GM18867 (cell line): ENCODE results near the gene CASK.
"Not testable (repeated sequence)": the region's sequence is repeated elsewhere in the genome, so short reads cannot be mapped to it uniquely, and the experiment has no call there.

Experiments used
- ATAC-seq: cut with Tn5 transposase; IDR thresholded peaks from one replicate; pipeline ENCODE4 v1.9.1; 2021; ENCODE audit warnings: mild to moderate bottlenecking, moderate library complexity; ENCODE audit not compliant: unreplicated experiment

Gene CASK

GRCh38 chrX:41703574-41704029 lies 219.8 kb downstream of the CASK start:
- no peak for ATAC-seq

DNA sequence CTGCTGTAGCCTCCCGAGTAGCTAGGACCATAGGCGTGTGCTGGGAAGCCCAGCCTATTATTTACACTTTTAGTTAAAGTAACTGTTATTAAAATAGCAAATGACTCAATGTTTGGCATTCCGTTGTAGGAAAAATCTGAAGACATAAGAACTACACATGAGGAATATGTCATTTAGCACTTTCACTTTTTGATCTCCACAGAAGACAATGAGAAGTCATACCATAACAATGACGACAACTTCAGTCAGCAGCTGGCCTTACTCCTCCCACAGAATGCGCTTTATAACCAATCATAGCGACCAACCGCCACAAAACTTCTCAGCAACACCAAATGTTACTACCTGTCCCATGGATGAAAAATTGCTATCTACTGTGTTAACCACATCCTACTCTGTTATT lies 227.9 kb downstream of the CASK start:
- no peak for ATAC-seq

- ATAC-seq = no peak
Observed at GRCh38 chrX:41693024-41693423, 230.3 kb downstream of the CASK start.

DNA sequence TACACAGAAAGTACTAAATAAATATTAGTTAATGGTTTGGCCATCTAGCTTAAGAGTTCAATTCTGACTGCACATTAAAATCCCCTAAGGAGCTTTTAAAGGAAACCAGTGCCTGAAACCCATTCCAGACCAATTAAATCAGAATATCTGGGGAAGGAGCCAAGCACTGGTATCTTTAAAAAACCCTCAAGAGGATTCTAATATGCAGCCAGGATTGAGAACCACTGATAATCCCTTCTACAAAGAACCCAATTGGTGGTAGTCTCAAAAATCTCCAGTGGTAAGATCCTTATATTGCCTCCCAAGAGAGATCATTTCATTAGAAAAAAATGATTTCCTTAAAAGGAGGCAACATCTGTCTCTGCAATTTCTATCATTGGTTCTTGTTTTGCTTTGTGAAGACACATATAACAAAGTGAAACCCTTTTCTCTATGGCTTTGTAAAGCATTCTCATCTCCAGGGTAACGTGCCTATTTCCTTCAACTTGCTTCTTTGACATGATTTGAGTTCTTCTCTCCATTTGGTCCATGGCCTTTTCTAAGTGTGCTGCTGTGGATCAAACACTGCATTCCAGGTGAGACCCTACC lies 231.1 kb downstream of the CASK start:
- ATAC-seq = no peak

DNA sequence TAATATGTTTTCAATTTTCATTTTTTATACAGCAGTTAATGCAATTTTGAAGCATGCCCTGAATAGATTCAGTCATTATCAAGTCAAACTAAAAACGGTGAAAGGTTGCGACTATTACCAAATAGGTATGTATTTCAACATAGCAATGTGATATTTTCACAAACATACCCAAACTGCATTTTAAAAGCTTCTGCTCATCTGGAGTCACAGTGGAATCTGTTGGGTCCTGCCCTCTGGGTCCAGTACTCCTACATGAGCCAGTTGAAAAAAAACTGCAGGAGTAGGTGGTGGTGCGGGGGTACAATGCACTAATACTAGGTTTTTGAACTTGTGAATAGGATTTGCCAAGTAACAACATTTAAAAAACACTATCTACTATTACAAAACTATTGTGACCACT lies 233.6 kb downstream of the CASK start:
- no peak for ATAC-seq

GRCh38 chrX:41688835-41689234 lies 234.5 kb downstream of the CASK start, which contains the start of gene GPR34:
TSS of gene GPR34 (plus strand) at chrX:41688973. CDS start at chrX:41695634, 6,661 bp downstream.
- ATAC-seq = no peak

DNA sequence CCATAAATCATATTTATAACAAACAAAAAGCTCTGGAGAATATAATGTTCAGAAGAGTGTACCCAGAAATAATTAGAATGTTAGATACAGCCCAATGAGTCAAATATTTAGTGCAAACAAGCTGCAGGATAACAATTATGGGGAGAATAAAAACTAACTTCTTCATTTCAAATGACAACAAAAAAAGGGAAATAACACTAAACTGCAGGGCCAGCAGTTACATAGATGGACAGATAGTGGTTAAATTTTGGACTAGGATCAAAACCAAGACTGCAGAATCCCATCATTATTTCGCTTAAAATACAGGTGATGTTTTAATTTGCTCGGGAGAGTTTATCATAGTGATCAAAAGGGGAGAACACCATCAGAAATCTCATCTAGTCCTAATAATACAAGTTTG lies 235.2 kb downstream of the CASK start:
- no peak for ATAC-seq

DNA sequence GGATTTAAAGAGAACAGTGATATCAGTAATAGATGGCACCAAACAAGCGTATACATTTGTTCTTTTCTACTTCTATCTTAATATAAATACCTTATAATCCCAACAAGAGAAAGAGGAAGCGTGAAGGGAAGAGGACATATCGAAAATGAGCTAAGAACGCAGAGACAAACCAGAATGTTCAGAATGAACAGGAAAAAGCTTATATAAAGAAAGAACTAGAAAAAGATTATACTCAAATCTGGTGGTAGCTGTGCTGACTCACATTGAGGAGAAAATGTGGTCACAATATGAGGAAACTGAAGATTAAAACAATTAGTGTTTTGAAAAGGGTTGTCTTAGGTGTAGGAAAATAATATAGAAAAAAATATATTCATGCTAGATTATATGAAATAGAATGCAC lies 236.6 kb downstream of the CASK start:
- ATAC-seq = no peak

DNA sequence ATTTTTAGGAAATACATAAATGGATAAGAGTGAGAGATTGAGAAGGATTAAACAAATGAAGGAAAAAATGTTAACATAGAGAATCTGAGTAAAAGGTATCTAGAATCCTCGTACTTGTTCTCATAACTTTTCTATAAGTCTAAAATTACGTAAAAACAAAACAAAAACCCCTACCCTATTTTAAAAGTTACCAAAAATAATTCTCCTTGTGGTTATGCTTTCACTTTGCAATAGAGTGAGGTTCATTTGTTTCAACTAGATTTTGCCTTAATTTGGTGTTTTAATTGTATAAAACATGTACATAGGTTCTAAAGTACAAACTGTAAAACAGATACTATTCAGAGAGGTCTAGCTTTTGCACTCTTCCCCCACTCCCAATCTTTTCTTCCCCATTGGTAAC lies 238.4 kb downstream of the CASK start:
- ATAC-seq = no peak

GRCh38 chrX:41684138-41684537 lies 239.2 kb downstream of the CASK start:
- no peak for ATAC-seq

DNA sequence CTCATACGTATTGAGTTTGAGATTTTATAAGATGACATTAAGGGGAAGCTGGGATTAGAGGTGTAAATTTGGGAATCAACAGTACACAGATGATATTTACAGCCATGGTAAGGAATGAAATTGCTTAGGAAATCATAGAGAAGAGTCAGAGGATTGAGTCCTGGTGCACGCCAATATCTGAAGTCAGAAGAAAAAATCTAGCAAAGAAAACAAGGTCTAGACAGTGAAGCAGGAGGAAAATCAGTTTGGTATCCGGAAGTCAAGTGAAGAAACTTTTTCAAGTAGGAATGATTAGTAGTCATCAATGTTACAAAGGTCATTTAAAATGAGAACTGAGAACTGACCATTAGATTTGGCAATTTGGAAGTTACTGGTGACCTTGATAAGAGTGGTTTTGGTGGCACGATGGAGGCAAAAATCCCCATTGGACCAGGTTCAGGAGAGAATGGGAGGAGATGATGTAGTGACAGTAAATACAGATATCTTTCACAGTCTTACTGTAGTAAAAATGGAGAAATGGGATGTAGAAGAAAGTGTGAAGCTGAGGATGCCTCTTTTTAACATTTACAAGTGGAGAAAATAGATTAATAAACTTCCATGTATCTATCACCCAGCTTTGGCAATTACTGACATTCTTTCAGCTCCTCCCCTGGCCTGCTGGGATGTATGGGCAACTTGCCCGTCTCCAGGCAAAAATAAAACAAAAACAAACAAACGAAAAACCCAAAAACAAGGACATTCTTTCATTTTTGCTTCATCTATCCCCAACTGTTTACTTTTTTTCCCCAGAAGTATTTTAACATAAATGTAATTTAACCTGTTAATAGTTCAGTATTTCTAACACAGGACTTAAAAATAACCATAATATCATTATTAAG lies 245.9 kb downstream of the CASK start:
- ATAC-seq = no peak

GRCh38 chrX:41676361-41676760 lies 247.0 kb downstream of the CASK start:
- not testable (repeated sequence) for ATAC-seq

- ATAC-seq = no peak
Observed at GRCh38 chrX:41672643-41673042, 250.7 kb downstream of the CASK start.

GRCh38 chrX:41671082-41671481 lies 252.3 kb downstream of the CASK start:
- ATAC-seq = no peak

- no peak for ATAC-seq
Observed at GRCh38 chrX:41670112-41670511, 253.2 kb downstream of the CASK start.

- ATAC-seq = no peak
Observed at GRCh38 chrX:41667631-41668030, 255.7 kb downstream of the CASK start.

DNA sequence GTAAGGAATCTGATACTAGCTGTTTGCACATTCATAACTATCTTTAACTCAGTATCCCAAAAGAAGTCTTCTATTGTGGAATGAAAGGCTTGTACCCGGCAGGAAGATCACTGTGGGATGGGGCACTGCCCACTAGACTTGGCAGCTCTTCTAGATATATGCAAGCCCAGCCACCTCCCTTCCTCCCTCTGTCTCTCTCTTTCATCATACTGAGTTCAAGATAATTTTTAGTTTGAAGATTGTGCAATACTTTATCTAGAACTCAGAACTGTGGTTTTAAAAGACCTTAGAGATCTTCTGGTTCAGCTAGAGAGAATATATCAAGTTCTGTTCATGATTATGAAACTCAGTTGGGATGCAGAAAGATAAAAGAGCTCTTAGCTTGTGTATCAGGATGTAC lies 257.1 kb downstream of the CASK start:
- no peak for ATAC-seq

DNA sequence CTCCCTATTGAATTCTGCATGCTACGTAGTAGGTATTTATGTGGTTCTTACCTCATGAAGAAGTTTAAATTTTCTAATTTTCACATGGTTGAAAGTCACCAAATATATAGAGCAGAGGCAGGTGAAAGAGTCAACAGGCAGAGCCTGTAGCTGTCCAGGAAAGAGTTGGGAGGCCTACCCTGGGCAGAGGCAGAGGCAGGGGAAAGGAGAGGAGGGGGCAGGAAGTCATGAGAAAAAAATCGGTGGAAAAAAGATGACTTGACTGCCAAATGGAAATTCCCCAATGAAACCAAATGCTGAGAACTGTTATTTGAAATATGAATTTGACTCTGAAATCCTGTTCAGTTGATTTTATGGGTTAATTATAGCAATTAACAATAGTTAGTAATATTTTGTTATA lies 257.7 kb downstream of the CASK start:
- no peak for ATAC-seq

GRCh38 chrX:41664908-41665307 lies 258.4 kb downstream of the CASK start:
- no peak for ATAC-seq

GRCh38 chrX:41664375-41664901 lies 258.9 kb downstream of the CASK start:
- peak; percentile 88 for ATAC-seq

DNA sequence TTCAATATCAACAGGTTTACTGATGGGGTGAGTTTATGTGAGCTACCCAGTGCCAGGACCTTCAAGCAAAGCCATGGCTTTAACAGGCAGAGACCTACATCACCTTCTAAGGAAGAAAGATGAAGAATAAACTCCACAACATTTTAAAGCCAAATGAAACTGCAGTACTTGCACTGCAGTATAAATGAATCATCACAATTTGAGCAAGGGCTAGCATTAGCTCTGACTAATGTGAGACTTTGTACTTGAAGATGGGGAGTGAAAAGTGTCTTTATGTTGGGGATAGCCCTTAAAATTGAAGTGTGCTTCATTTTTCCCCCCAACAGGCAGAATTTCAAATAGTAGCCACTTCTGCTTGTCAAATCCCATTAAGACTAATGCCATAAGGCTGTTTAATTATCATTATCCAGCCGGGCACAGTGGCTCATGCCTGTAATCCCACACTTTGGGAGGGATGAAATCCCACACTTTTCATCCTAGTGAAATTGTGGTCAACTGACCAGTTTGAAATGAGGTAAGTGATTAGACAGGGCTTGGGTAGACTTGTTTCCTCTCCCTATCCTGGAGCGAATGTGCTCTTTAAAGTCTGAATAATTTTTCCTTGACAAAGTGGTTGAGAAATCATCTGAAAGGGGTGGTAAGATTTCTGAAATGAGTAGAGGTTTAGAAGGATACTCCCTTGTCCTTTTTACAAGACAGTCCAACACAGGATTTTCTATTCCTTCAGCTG lies 261.8 kb downstream of the CASK start:
- no peak for ATAC-seq
